Measurements from ENCODE around the gene SV2B. TPM values are rescaled to one million over a fixed set of nuclear protein-coding genes. Genes with fewer than 3 reads are reported as not detected.

The SV2B gene
- total RNA-seq, 2 experiments from 2014 or later = not detected

- no peak for TF ChIP-seq CTCF (IDR thresholded peaks at IDR 0.05)
- ATAC-seq (ENCODE audit: poor library complexity) = no peak
- no peaks in the 10 kb centered on the region for H3K9me3 Mint-ChIP-seq
- no peaks in the 10 kb centered on the region for H3K4me1 ChIP-seq (ENCODE audit: insufficient read depth, low read length)
- no peak overlapping the region for H3K27ac ChIP-seq (ENCODE audit: low read depth in 1 of 2, low read length in 2 of 2)
- H3K4me3 ChIP-seq (ENCODE audit: low read length) = no peak overlapping the region
- intact Hi-C loops (cut with DNase I, micrococcal nuclease) = no loop called here
- H3K4me3 Mint-ChIP-seq = no peak overlapping the region
- no peak overlapping the region for H3K27ac Mint-ChIP-seq
- no peaks in the 10 kb centered on the region for H3K4me1 Mint-ChIP-seq (ENCODE audit: low read depth)
- no peaks in the 10 kb centered on the region for H3K36me3 Mint-ChIP-seq (ENCODE audit: low read depth)
- no peaks in the 10 kb centered on the region for H3K9me3 ChIP-seq (ENCODE audit: control insufficient read depth in 1 of 2, insufficient read depth in 1 of 2, low read length in 2 of 2)
- POLR2A ChIA-PET = no interaction called here
- no peak for DNase-seq
- no peaks in the 10 kb centered on the region for H3K36me3 ChIP-seq (ENCODE audit: insufficient read depth, low read length)
- no peaks in the 10 kb centered on the region for H3K27me3 ChIP-seq (ENCODE audit: control insufficient read depth in 1 of 2, insufficient read depth in 2 of 2, low read length in 2 of 2)
- CTCF ChIA-PET = no interaction called here
- H3K27me3 Mint-ChIP-seq = peaks cover 34% of the 10 kb centered on the region
These were observed 182.4 kb downstream of the SV2B start for GRCh38 chr15:91282486-91282885.

- Histone ChIP-seq H3K4me3 (ENCODE audit: low read length) (no peak overlapping the region), H3K27ac (ENCODE audit: low read depth in 1 of 2, low read length in 2 of 2) (no peak overlapping the region), H3K27me3 (ENCODE audit: control insufficient read depth in 1 of 2, insufficient read depth in 2 of 2, low read length in 2 of 2) (no peaks in the 10 kb centered on the region), H3K9me3 (ENCODE audit: control insufficient read depth in 1 of 2, insufficient read depth in 1 of 2, low read length in 2 of 2) (no peaks in the 10 kb centered on the region), H3K36me3 (ENCODE audit: insufficient read depth, low read length) (no peaks in the 10 kb centered on the region), H3K4me1 (ENCODE audit: insufficient read depth, low read length) (no peaks in the 10 kb centered on the region)
- no peak for TF ChIP-seq CTCF (IDR thresholded peaks at IDR 0.05)
- ChIA-PET POLR2A (no interaction called here), CTCF (no interaction called here)
- H3K9me3 Mint-ChIP-seq = no peaks in the 10 kb centered on the region
- H3K4me1 Mint-ChIP-seq (ENCODE audit: low read depth) = no peaks in the 10 kb centered on the region
- H3K36me3 Mint-ChIP-seq (ENCODE audit: low read depth) = no peaks in the 10 kb centered on the region
- intact Hi-C loops (cut with DNase I, micrococcal nuclease) = no loop called here
- DNase-seq (no peak), ATAC-seq (ENCODE audit: poor library complexity) (no peak)
- no peak overlapping the region for H3K27ac Mint-ChIP-seq
- peaks cover 30% of the 10 kb centered on the region for H3K27me3 Mint-ChIP-seq
- no peak overlapping the region for H3K4me3 Mint-ChIP-seq
These were observed 183.1 kb downstream of the SV2B start for GRCh38 chr15:91283155-91283554.

GRCh38 chr15:91284758-91285466, 184.9 kb downstream of the SV2B start:
- H3K4me1 Mint-ChIP-seq (ENCODE audit: low read depth) = no peaks in the 10 kb centered on the region
- no peaks in the 10 kb centered on the region for H3K9me3 Mint-ChIP-seq
- ChIA-PET POLR2A (no interaction called here), CTCF (interaction anchor here (1.3 kb wide), 1 partner anchor 18 kb away, joined by 3 read pairs; no protein-coding TSS in a partner anchor)
- H3K27ac Mint-ChIP-seq = no peak overlapping the region
- intact Hi-C loops (cut with DNase I, micrococcal nuclease) = no loop called here
- Histone ChIP-seq H3K9me3 (ENCODE audit: control insufficient read depth in 1 of 2, insufficient read depth in 1 of 2, low read length in 2 of 2) (no peaks in the 10 kb centered on the region), H3K27ac (ENCODE audit: low read depth in 1 of 2, low read length in 2 of 2) (no peak overlapping the region), H3K4me3 (ENCODE audit: low read length) (no peak overlapping the region), H3K27me3 (ENCODE audit: control insufficient read depth in 1 of 2, insufficient read depth in 2 of 2, low read length in 2 of 2) (no peaks in the 10 kb centered on the region), H3K36me3 (ENCODE audit: insufficient read depth, low read length) (no peaks in the 10 kb centered on the region), H3K4me1 (ENCODE audit: insufficient read depth, low read length) (peaks cover 3% of the 10 kb centered on the region)
- ATAC-seq (ENCODE audit: poor library complexity) (no peak), DNase-seq (no peak)
- TF ChIP-seq CTCF (IDR thresholded peaks at IDR 0.05) = no peak
- no peaks in the 10 kb centered on the region for H3K36me3 Mint-ChIP-seq (ENCODE audit: low read depth)
- H3K27me3 Mint-ChIP-seq = peaks cover 17% of the 10 kb centered on the region
- no peak overlapping the region for H3K4me3 Mint-ChIP-seq

Data from CD4-positive, alpha-beta T cell (primary cell).